NB4 (cell line): ENCODE measurements around the gene TBC1D10B.
A peak's percentile ranks its signal among the peaks of the same experiment; 100 is the strongest.

Experiments
- CTCF ChIP-seq: IDR thresholded peaks from one replicate; pipeline ENCODE4 v1.5.1; 2012; ENCODE audit warnings: low read depth, low read length
- POLR2A ChIP-seq: IDR thresholded peaks from 2 replicates; pipeline ENCODE4 v1.6.1; 2011; ENCODE audit warnings: mild to moderate bottlenecking; ENCODE audit not compliant: insufficient read length; ENCODE audit errors: extremely low read depth

- TF ChIP-seq CTCF (no peak), POLR2A (peak; percentile 80)
Observed at GRCh38 chr16:30378236-30379157, 8.2 kb upstream of the TBC1D10B start.
